Right lobe of liver (tissue), 6 donors: ENCODE results near the gene LNX1. TPM values are rescaled to one million over a fixed set of nuclear protein-coding genes. Genes with fewer than 3 reads are reported as not detected.

ENCODE experiments used
- ATAC-seq, 4 donors: fragments of 200-7000 bp; cut with Tn5 transposase; one replicate each; pipeline ENCODE4 v1.9.1; 2020; ENCODE audit warnings: mild to moderate bottlenecking in 4 of 4, moderate library complexity in 4 of 4
- DNase-seq, 3 donors: peaks; one replicate each; pipeline ENCODE4 v3.0.0-alpha.2; 2020
- H3K27ac ChIP-seq, 3 donors: fragments of 200-600 bp; one replicate each; pipeline ENCODE4 v1.8.0; 2022
- H3K27me3 ChIP-seq, 2 donors: fragments of 200-600 bp; one replicate each; pipeline ENCODE4 v1.8.0; 2022
- H3K36me3 ChIP-seq, 4 donors: fragments of 200-600 bp; sonication (generic) in 1 of 4; one replicate each; pipeline versions ENCODE4 v1.5.1 to v1.8.0; 2017 to 2022; ENCODE audit warnings: control low read depth in 1 of 4
- H3K4me1 ChIP-seq, 4 donors: fragments of 200-600 bp; sonication (generic) in 1 of 4; one replicate each; pipeline versions ENCODE4 v1.5.1 to v1.8.0; 2017 to 2022; ENCODE audit warnings: control low read depth in 1 of 4
- H3K4me3 ChIP-seq, 3 donors: fragments of 200-600 bp; one replicate each; pipeline ENCODE4 v1.8.0; 2022
- H3K9me3 ChIP-seq, 4 donors: fragments of 200-600 bp; sonication (generic) in 1 of 4; one replicate each; pipeline versions ENCODE4 v1.5.1 to v1.8.0; 2017 to 2022; ENCODE audit warnings: control low read depth in 1 of 4
- CTCF ChIP-seq, 4 donors: fragments of 200-600 bp in 3 of 4; fragments of 450-650 bp in 1 of 4; IDR thresholded peaks; one replicate each; pipeline versions ENCODE4 v1.5.1 to v1.8.0; 2016 to 2022; ENCODE audit warnings: antibody characterized with exemption in 4 of 4, mild to moderate bottlenecking in 2 of 4
- POLR2A ChIP-seq: fragments of 450-650 bp; IDR thresholded peaks from one replicate; pipeline ENCODE4 v1.6.1; 2017; ENCODE audit warnings: antibody characterized with exemption, mild to moderate bottlenecking
- WGBS: methylation state at CpG from one replicate; pipeline ENCODE4 v1.1.6; 2018; ENCODE audit warnings: low coverage, low lambda C conversion rate; ENCODE audit not compliant: insufficient coverage; ENCODE audit errors: missing lambda C conversion rate; 5-methylcytosine and 5-hydroxymethylcytosine counted together
- intact Hi-C, 2 donors: fragments of 100-400 bp; cut with DNase I; formaldehyde crosslinking; loops; one replicate each; pipeline versions ENCODE4 v1.11.2 to v1.14.1; 2022
- total RNA-seq, 6 experiments: library from RNA; depleted of rRNA in 2 of 6; stranded (reverse); fragments of >200 nt in 2 of 6; fragmentation: NEBNext Ultra II Directional in 3 of 6; extraction: Animal tissue kit (Norgen Biotek cat#: 25700) in 3 of 6; gene quantifications; one replicate each; pipeline versions ENCODE4 v1.1.0 to v1.2.4, GENCODE V29; 2016 to 2023
- donor health status: DM: no; HTN: yes; CAD: no.
- donor health status: DM: no; HTN: no; CAD: no.
- donor health status: DM: no; HTN: no; CAD: no.
- donor health status: DM: no; HTN: yes; CAD: no.
- donor health status: DM: no; HTN: yes; CAD: no.

The LNX1 gene
- total RNA-seq, 6 experiments from 2014 or later, result 1.3 to 6.0 (median 3.9) TPM

GRCh38 chr4:53484911-53485657 is 106.2 kb downstream of the LNX1 start:
- no peak for ATAC-seq
- intact Hi-C loops, result no loop called here
- no peak for DNase-seq
- TF ChIP-seq CTCF (IDR thresholded peaks at IDR 0.05) (no peak), POLR2A (no peak)
- H3K27ac ChIP-seq, result no peak overlapping the region
- 71% methylated on average over 5 of the region's 5 CpGs for WGBS
- H3K9me3 ChIP-seq, result no peaks in the 10 kb centered on the region
- no peaks in the 10 kb centered on the region for H3K4me1 ChIP-seq
- no peaks in the 10 kb centered on the region for H3K27me3 ChIP-seq
- H3K36me3 ChIP-seq, result no peaks in the 10 kb centered on the region
- H3K4me3 ChIP-seq, result no peak overlapping the region

GRCh38 chr4:53483250-53483649 is 108.0 kb downstream of the LNX1 start:
- Histone ChIP-seq H3K36me3 (no peaks in the 10 kb centered on the region), H3K4me3 (no peak overlapping the region), H3K27ac (no peak overlapping the region), H3K4me1 (no peaks in the 10 kb centered on the region), H3K9me3 (no peaks in the 10 kb centered on the region), H3K27me3 (no peaks in the 10 kb centered on the region)
- intact Hi-C loops, result no loop called here
- DNase-seq (no peak), ATAC-seq (no peak)
- TF ChIP-seq CTCF (IDR thresholded peaks at IDR 0.05) (no peak), POLR2A (no peak)
- WGBS, result 80% methylated on average over 1 of the region's 1 CpG

- H3K4me1 ChIP-seq, result no peaks in the 10 kb centered on the region
- no peak overlapping the region for H3K27ac ChIP-seq
- no peaks in the 10 kb centered on the region for H3K27me3 ChIP-seq
- H3K9me3 ChIP-seq, result no peaks in the 10 kb centered on the region
- intact Hi-C loops, result no loop called here
- H3K36me3 ChIP-seq, result no peaks in the 10 kb centered on the region
- no CpG with 5 or more reads among the region's 8 CpGs for WGBS
- no peak overlapping the region for H3K4me3 ChIP-seq
- DNase-seq (no peak), ATAC-seq (no peak)
- TF ChIP-seq POLR2A (no peak), CTCF (IDR thresholded peaks at IDR 0.05) (no peak)
Observed at GRCh38 chr4:53481586-53481985, 109.7 kb downstream of the LNX1 start.

GRCh38 chr4:53480909-53481308 is 110.4 kb downstream of the LNX1 start:
- DNase-seq (no peak), ATAC-seq (no peak)
- Histone ChIP-seq H3K27ac (no peak overlapping the region), H3K9me3 (no peaks in the 10 kb centered on the region), H3K4me1 (no peaks in the 10 kb centered on the region), H3K4me3 (no peak overlapping the region), H3K36me3 (no peaks in the 10 kb centered on the region), H3K27me3 (no peaks in the 10 kb centered on the region)
- intact Hi-C loops, result no loop called here
- TF ChIP-seq POLR2A (no peak), CTCF (IDR thresholded peaks at IDR 0.05) (no peak)
- WGBS, result 94% methylated on average over 2 of the region's 2 CpGs
